A549 (cell line): ENCODE data around the gene ANKRD11. TPM values are rescaled to one million over a fixed set of nuclear protein-coding genes. Genes with fewer than 3 reads are reported as not detected.

Source experiments
- ATAC-seq, 2 experiments: fragments of 200-7000 bp in 1 of 2; fragments of >200 bp in 1 of 2; cut with Nextera tagmentation in 1 of 2; cut with Tn5 transposase in 1 of 2; 3 replicates each; pipeline versions ENCODE4 v1.8.0 to v1.9.1; 2018 to 2020; ENCODE audit warnings: mild to moderate bottlenecking in 1 of 2, moderate library complexity in 1 of 2
- CTCF ChIA-PET: fragments of 300-600 bp; sonication (Branson Sonifier 250); formaldehyde crosslinking; extraction: SDS; loops from one replicate; lab custom pipeline; 2021; ENCODE audit warnings: antibody characterized with exemption, inconsistent platforms; lab: Yijun Ruan, JAX
- POLR2A ChIA-PET: fragments of 350-600 bp; formaldehyde crosslinking; extraction: SDS; loops from one replicate; lab custom pipeline; 2021; ENCODE audit warnings: antibody characterized with exemption, inconsistent platforms; lab: Yijun Ruan, JAX
- DNase-seq, 2 experiments: peaks; one replicate each; pipeline versions ENCODE4 v3.0.0 to v3.0.0-alpha.2; 2011 to 2016; ENCODE audit warnings: low read depth in 1 of 2, low spot score in 1 of 2
- FAIRE-seq: peaks from 2 replicates; lab custom pipeline; 2011; peaks lifted over from hg19 to GRCh38; lab: Jason Lieb, UNC
- H3K27ac ChIP-seq, 2 experiments: fragments of >200 bp; sonication (Bioruptor Twin); formaldehyde crosslinking; 3 replicates each; pipeline ENCODE4 v1.5.1; 2016 to 2017
- H3K4me1 ChIP-seq: fragments of >200 bp; sonication (Bioruptor Twin); formaldehyde crosslinking; 3 replicates; pipeline ENCODE4 v1.6.1; 2016
- H3K4me2 ChIP-seq: fragments of >200 bp; sonication (Bioruptor Twin); formaldehyde crosslinking; 3 replicates; pipeline ENCODE4 v1.6.1; 2016
- H3K4me3 ChIP-seq: fragments of >200 bp; sonication (Bioruptor Twin); formaldehyde crosslinking; 3 replicates; pipeline ENCODE4 v1.5.1; 2016
- H3K9me3 ChIP-seq: fragments of >200 bp; sonication (Bioruptor Twin); formaldehyde crosslinking; 3 replicates; pipeline ENCODE4 v1.6.1; 2016
- CBX2 ChIP-seq: fragments of 200-600 bp; sonication (generic); IDR thresholded peaks from 2 replicates; pipeline ENCODE4 v1.6.1; 2016; ENCODE audit warnings: low read depth, mild to moderate bottlenecking, borderline replicate concordance
- CBX8 ChIP-seq: fragments of 200-600 bp; sonication (generic); IDR thresholded peaks from 2 replicates; pipeline ENCODE4 v1.6.1; 2016
- CHD4 ChIP-seq: fragments of 200-600 bp; sonication (generic); IDR thresholded peaks from 2 replicates; pipeline ENCODE4 v1.6.1; 2016; ENCODE audit warnings: antibody characterized with exemption, mild to moderate bottlenecking, borderline replicate concordance
- FOSL2 ChIP-seq, 2 experiments: fragments of 450-650 bp in 1 of 2; fragments of >200 bp in 1 of 2; sonication (Bioruptor Twin) in 1 of 2; formaldehyde crosslinking; IDR thresholded peaks; 2 replicates each; pipeline versions ENCODE4 v1.5.0 to v1.6.1; 2016 to 2020; ENCODE audit warnings: mild to moderate bottlenecking in 1 of 2, moderate library complexity in 1 of 2
- GATA3 ChIP-seq: IDR thresholded peaks from 2 replicates; pipeline ENCODE4 v1.6.1; 2012; ENCODE audit warnings: borderline replicate concordance
- HOXA7 ChIP-seq: fragments of 250-450 bp; sonication (Bioruptor Pico); IDR thresholded peaks from 2 replicates; pipeline ENCODE4 v1.5.0; 2020; ENCODE audit warnings: mild to moderate bottlenecking, moderate library complexity
- JUNB ChIP-seq: fragments of >200 bp; sonication (Bioruptor Twin); formaldehyde crosslinking; IDR thresholded peaks from 2 replicates; pipeline ENCODE4 v1.6.1; 2016
- MYC ChIP-seq: IDR thresholded peaks from 2 replicates; pipeline ENCODE4 v1.6.1; 2012; ENCODE audit warnings: mild to moderate bottlenecking, inconsistent platforms, low read length, improper control_type of control experiment, borderline replicate concordance
- NFE2L2 ChIP-seq: fragments of 150-350 bp; conservative IDR thresholded peaks from 2 replicates; pipeline ENCODE4 v1.6.1; 2014; ENCODE audit warnings: low read length
- NPAS2 ChIP-seq: fragments of 250-450 bp; sonication (Bioruptor Pico); IDR thresholded peaks from 2 replicates; pipeline ENCODE4 v1.8.0; 2022; ENCODE audit warnings: mild to moderate bottlenecking, moderate library complexity, borderline replicate concordance
- RAD21 ChIP-seq, 2 experiments: fragments of >200 bp in 1 of 2; sonication (Bioruptor Twin) in 1 of 2; formaldehyde crosslinking in 1 of 2; IDR thresholded peaks in 1 of 2; conservative IDR thresholded peaks in 1 of 2; 2 replicates in 1 of 2; 3 replicates in 1 of 2; pipeline ENCODE4 v1.6.1; 2012 to 2018; ENCODE audit warnings: inconsistent platforms in 1 of 2
- RCOR1 ChIP-seq: fragments of 150-350 bp; IDR thresholded peaks from 2 replicates; pipeline ENCODE4 v1.6.1; 2014; ENCODE audit warnings: antibody characterized with exemption, low read length, low read depth
- RFX5 ChIP-seq: fragments of 450-650 bp; IDR thresholded peaks from 2 replicates; pipeline ENCODE4 v1.7.1; 2014; ENCODE audit warnings: antibody characterized with exemption, mild to moderate bottlenecking, moderate library complexity
- RNF2 ChIP-seq: fragments of 200-600 bp; sonication (generic); IDR thresholded peaks from 2 replicates; pipeline ENCODE4 v1.6.1; 2016; ENCODE audit warnings: low read depth, mild to moderate bottlenecking, antibody characterized with exemption, moderate library complexity, borderline replicate concordance
- SMC3 ChIP-seq: fragments of >200 bp; sonication (Bioruptor Twin); formaldehyde crosslinking; IDR thresholded peaks from 3 replicates; pipeline ENCODE4 v1.6.1; 2018; ENCODE audit warnings: inconsistent platforms
- SREBF2 ChIP-seq: fragments of 450-650 bp; IDR thresholded peaks from 2 replicates; pipeline ENCODE4 v1.6.1; 2014; ENCODE audit warnings: mild to moderate bottlenecking, moderate library complexity
- TP53 ChIP-seq: fragments of 250-450 bp; sonication (Bioruptor Pico); IDR thresholded peaks from 2 replicates; pipeline ENCODE4 v1.5.0; 2021; ENCODE audit warnings: mild to moderate bottlenecking, moderate library complexity
- ZC3H11A ChIP-seq: fragments of 450-650 bp; IDR thresholded peaks from 2 replicates; pipeline ENCODE4 v1.6.1; 2014; ENCODE audit warnings: antibody characterized with exemption, mild to moderate bottlenecking
- ZFP36 ChIP-seq: fragments of 450-650 bp; IDR thresholded peaks from 2 replicates; pipeline ENCODE4 v1.6.1; 2014; ENCODE audit warnings: borderline replicate concordance; ENCODE audit not compliant: partially characterized antibody
- WGBS: methylation state at CpG from one replicate; pipeline ENCODE4 v1.1.6; 2017; ENCODE audit errors: missing lambda C conversion rate; 5-methylcytosine and 5-hydroxymethylcytosine counted together
- polyA plus RNA-seq, 4 experiments: library from polyadenylated mRNA; depleted of rRNA in 3 of 4; stranded (reverse); fragments of >200 nt; fragmentation: RNase III in 1 of 4; extraction: RNeasy Plus Mini Kit Qiagen cat#74134 plus additional on column Dnase treatment in 1 of 4; gene quantifications; 2 replicates in 3 of 4; 3 replicates in 1 of 4; pipeline ENCODE4 v1.2.3, GENCODE V29; 2011 to 2017
- TF ChIP-seq, protein P1 (sequence below): fragments of 450-650 bp; IDR thresholded peaks from 2 replicates; pipeline ENCODE4 v1.6.1; 2014; ENCODE audit warnings: antibody characterized with exemption
- TF ChIP-seq, protein P2 (sequence below): fragments of >200 bp; sonication (Bioruptor Twin); formaldehyde crosslinking; IDR thresholded peaks from 2 replicates; pipeline ENCODE4 v1.6.1; 2016
- TF ChIP-seq, protein P3 (sequence below): fragments of 200-600 bp; sonication (generic); IDR thresholded peaks from 2 replicates; pipeline ENCODE4 v1.6.1; 2016; ENCODE audit warnings: antibody characterized with exemption, mild to moderate bottlenecking, moderate library complexity
- TF ChIP-seq, protein P4 (sequence below): fragments of 250-450 bp; sonication (Bioruptor Pico); IDR thresholded peaks from 2 replicates; pipeline ENCODE4 v1.5.0; 2020; ENCODE audit warnings: low read depth, mild to moderate bottlenecking, moderate library complexity
- TF ChIP-seq, protein P5 (sequence below): IDR thresholded peaks from 2 replicates; pipeline ENCODE4 v1.6.1; 2012

ANKRD11 gene
- polyA plus RNA-seq, 2 of the 4 experiments (the other 2 are of a cell fraction), result 53.6 to 54.9 TPM

DNA sequence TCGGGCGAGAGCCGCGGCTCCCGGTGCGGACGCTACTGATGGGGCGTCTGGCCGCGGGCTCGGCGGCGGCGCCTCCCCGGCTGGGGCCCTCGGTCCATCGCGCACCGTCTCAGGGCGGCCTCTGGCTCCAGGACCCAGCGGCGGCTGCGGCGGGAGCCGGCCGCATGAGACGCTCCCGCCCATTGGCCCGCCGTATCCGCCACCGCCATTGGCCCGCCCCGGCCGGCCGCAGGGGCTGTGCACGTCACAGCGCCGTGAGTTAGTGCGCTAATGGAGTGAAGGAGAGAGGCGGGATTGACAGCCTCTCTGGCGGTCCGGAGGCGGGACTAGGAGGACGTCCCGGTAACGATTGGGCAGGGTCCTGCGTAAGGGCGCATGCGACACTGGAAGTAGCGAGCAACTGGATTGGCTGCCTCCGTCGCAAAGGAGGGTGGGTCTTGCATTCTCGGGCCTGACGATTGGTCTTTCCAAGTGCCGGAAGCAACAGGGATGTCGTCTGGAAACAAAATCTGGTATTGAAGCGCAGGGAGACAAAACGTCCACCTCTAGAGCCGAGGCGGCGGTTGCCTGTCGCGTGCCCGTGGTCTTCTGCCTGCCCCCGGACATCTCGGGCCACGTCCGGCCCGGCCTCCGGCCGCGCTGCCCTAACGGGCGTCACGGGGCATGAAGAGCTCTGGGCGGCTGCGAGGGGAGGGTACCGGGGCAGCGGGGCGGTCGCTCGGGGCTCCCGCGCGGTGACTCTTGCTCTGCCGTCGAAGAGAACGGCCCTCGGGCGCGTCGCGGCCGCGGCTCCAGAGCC lies at the start of gene ANKRD11 (continued):
- TF ChIP-seq ZC3H11A (no peak), JUNB (no peak), ZFP36 (no peak), GATA3 (no peak), MYC (no peak), CHD4 (no peak), SMC3 (no peak), TP53 (CRISPR knock-in tag) (no peak), CBX2 (no peak), RFX5 (peak; percentile 65; the same call in 1 of the 2 replicates), RNF2 (no peak), FOSL2 (IDR thresholded peaks at IDR 0.05) (no peak), FOSL2 (CRISPR knock-in tag; IDR thresholded peaks at IDR 0.05) (no peak), SREBF2 (peak; percentile 28; the same call in 1 of the 2 replicates), RAD21 (conservative IDR thresholded peaks at IDR 0.05 in 1 of 2, IDR thresholded peaks at IDR 0.05 in 1 of 2) (no peak), HOXA7 (CRISPR knock-in tag) (no peak), CBX8 (no peak), NPAS2 (CRISPR knock-in tag) (no peak), NFE2L2 (no peak)
- TF ChIP-seq, protein P1, sequence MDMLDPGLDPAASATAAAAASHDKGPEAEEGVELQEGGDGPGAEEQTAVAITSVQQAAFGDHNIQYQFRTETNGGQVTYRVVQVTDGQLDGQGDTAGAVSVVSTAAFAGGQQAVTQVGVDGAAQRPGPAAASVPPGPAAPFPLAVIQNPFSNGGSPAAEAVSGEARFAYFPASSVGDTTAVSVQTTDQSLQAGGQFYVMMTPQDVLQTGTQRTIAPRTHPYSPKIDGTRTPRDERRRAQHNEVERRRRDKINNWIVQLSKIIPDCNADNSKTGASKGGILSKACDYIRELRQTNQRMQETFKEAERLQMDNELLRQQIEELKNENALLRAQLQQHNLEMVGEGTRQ, result no peak
- TF ChIP-seq, protein P2, sequence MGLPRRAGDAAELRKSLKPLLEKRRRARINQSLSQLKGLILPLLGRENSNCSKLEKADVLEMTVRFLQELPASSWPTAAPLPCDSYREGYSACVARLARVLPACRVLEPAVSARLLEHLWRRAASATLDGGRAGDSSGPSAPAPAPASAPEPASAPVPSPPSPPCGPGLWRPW, result no peak
- TF ChIP-seq, protein P3, sequence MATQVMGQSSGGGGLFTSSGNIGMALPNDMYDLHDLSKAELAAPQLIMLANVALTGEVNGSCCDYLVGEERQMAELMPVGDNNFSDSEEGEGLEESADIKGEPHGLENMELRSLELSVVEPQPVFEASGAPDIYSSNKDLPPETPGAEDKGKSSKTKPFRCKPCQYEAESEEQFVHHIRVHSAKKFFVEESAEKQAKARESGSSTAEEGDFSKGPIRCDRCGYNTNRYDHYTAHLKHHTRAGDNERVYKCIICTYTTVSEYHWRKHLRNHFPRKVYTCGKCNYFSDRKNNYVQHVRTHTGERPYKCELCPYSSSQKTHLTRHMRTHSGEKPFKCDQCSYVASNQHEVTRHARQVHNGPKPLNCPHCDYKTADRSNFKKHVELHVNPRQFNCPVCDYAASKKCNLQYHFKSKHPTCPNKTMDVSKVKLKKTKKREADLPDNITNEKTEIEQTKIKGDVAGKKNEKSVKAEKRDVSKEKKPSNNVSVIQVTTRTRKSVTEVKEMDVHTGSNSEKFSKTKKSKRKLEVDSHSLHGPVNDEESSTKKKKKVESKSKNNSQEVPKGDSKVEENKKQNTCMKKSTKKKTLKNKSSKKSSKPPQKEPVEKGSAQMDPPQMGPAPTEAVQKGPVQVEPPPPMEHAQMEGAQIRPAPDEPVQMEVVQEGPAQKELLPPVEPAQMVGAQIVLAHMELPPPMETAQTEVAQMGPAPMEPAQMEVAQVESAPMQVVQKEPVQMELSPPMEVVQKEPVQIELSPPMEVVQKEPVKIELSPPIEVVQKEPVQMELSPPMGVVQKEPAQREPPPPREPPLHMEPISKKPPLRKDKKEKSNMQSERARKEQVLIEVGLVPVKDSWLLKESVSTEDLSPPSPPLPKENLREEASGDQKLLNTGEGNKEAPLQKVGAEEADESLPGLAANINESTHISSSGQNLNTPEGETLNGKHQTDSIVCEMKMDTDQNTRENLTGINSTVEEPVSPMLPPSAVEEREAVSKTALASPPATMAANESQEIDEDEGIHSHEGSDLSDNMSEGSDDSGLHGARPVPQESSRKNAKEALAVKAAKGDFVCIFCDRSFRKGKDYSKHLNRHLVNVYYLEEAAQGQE, result no peak

DNA sequence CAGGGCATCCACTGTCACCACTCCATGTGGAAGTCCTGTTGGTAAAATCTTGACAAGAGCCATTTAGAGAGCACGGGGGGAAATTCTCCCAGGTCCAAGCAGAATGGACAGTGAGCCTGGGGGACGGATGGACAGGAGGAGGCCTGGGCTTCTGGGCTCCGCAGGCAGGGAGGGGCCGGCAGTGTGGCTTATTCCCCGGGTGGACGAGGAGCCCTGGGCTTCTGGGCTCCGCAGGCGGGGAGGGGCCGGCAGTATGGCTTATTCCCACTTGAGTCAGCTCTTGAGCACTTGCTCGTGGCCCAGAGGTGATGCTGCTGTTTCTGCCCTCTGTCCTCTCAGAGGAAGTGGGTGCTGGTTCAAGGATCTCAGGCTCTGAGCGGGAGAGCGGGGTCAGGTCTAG lies 47.9 kb upstream of the ANKRD11 start:
- Histone ChIP-seq H3K4me1 (no peaks in the 10 kb centered on the region), H3K4me2 (no peak overlapping the region), H3K4me3 (no peak overlapping the region), H3K27ac (no peak overlapping the region), H3K9me3 (no peaks in the 10 kb centered on the region)
- WGBS, result 94% methylated on average over 12 of the region's 12 CpGs
- no peak for DNase-seq
- no peak for ATAC-seq
- ChIA-PET CTCF (interaction anchor here (0.7 to 1.0 kb wide), 2 partner anchors 77 to 264 kb away, joined by 3 to 4 read pairs; no protein-coding TSS in a partner anchor), POLR2A (no interaction called here)
- no peak for FAIRE-seq
- TF ChIP-seq, protein P4, sequence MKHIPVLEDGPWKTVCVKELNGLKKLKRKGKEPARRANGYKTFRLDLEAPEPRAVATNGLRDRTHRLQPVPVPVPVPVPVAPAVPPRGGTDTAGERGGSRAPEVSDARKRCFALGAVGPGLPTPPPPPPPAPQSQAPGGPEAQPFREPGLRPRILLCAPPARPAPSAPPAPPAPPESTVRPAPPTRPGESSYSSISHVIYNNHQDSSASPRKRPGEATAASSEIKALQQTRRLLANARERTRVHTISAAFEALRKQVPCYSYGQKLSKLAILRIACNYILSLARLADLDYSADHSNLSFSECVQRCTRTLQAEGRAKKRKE (CRISPR knock-in tag), result no peak
- TF ChIP-seq RAD21 (conservative IDR thresholded peaks at IDR 0.05 in 1 of 2, IDR thresholded peaks at IDR 0.05 in 1 of 2) (no peak), RCOR1 (no peak), ZC3H11A (no peak), RFX5 (no peak)
- TF ChIP-seq, protein P5, sequence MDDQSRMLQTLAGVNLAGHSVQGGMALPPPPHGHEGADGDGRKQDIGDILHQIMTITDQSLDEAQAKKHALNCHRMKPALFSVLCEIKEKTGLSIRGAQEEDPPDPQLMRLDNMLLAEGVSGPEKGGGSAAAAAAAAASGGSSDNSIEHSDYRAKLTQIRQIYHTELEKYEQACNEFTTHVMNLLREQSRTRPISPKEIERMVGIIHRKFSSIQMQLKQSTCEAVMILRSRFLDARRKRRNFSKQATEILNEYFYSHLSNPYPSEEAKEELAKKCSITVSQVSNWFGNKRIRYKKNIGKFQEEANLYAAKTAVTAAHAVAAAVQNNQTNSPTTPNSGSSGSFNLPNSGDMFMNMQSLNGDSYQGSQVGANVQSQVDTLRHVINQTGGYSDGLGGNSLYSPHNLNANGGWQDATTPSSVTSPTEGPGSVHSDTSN, result no peak
